Measurements from ENCODE around the gene THUMPD3.

THUMPD3 gene

GRCh38 chr3:9327578-9327977 is 35.3 kb upstream of the THUMPD3 start:
- H3K4me3 ChIP-seq (ENCODE audit: low read depth, low read length), result no peak overlapping the region
- DNase-seq (ENCODE audit: low read depth), result no peak
- TF ChIP-seq MAX (IDR thresholded peaks at IDR 0.05; ENCODE audit: low read depth, low read length) (no peak), POLR2A (IDR thresholded peaks at IDR 0.05; ENCODE audit: extremely low read depth, insufficient read length) (no peak), CTCF (IDR thresholded peaks at IDR 0.05; ENCODE audit: low read depth, low read length) (no peak), MYC (IDR thresholded peaks at IDR 0.05; ENCODE audit: low read depth, low read length) (no peak)

- H3K4me3 ChIP-seq (ENCODE audit: low read depth, low read length), result no peak overlapping the region
- DNase-seq (ENCODE audit: low read depth), result no peak
- no peak for TF ChIP-seq POLR2A (IDR thresholded peaks at IDR 0.05; ENCODE audit: extremely low read depth, insufficient read length)
- no peak for TF ChIP-seq MAX (IDR thresholded peaks at IDR 0.05; ENCODE audit: low read depth, low read length)
- TF ChIP-seq MYC (IDR thresholded peaks at IDR 0.05; ENCODE audit: low read depth, low read length), result no peak
- TF ChIP-seq CTCF (IDR thresholded peaks at IDR 0.05; ENCODE audit: low read depth, low read length), result no peak
Observed at GRCh38 chr3:9330166-9330703, 32.6 kb upstream of the THUMPD3 start.

- TF ChIP-seq POLR2A (IDR thresholded peaks at IDR 0.05; ENCODE audit: extremely low read depth, insufficient read length), result no peak
- TF ChIP-seq CTCF (IDR thresholded peaks at IDR 0.05; ENCODE audit: low read depth, low read length), result no peak
- TF ChIP-seq MAX (IDR thresholded peaks at IDR 0.05; ENCODE audit: low read depth, low read length), result no peak
- TF ChIP-seq MYC (IDR thresholded peaks at IDR 0.05; ENCODE audit: low read depth, low read length), result no peak
- H3K4me3 ChIP-seq (ENCODE audit: low read depth, low read length), result no peak overlapping the region
- no peak for DNase-seq (ENCODE audit: low read depth)
Observed at GRCh38 chr3:9331171-9331570, 31.7 kb upstream of the THUMPD3 start.

GRCh38 chr3:9332250-9333030 is 30.4 kb upstream of the THUMPD3 start:
- DNase-seq (ENCODE audit: low read depth), result no peak
- no peak for TF ChIP-seq POLR2A (IDR thresholded peaks at IDR 0.05; ENCODE audit: extremely low read depth, insufficient read length)
- TF ChIP-seq CTCF (IDR thresholded peaks at IDR 0.05; ENCODE audit: low read depth, low read length), result no peak
- TF ChIP-seq MYC (IDR thresholded peaks at IDR 0.05; ENCODE audit: low read depth, low read length), result no peak
- no peak for TF ChIP-seq MAX (IDR thresholded peaks at IDR 0.05; ENCODE audit: low read depth, low read length)
- H3K4me3 ChIP-seq (ENCODE audit: low read depth, low read length), result no peak overlapping the region

GRCh38 chr3:9339761-9340471 is 22.9 kb upstream of the THUMPD3 start:
- H3K4me3 ChIP-seq (ENCODE audit: low read depth, low read length), result no peak overlapping the region
- no peak for DNase-seq (ENCODE audit: low read depth)
- no peak for TF ChIP-seq MAX (IDR thresholded peaks at IDR 0.05; ENCODE audit: low read depth, low read length)
- no peak for TF ChIP-seq CTCF (IDR thresholded peaks at IDR 0.05; ENCODE audit: low read depth, low read length)
- no peak for TF ChIP-seq POLR2A (IDR thresholded peaks at IDR 0.05; ENCODE audit: extremely low read depth, insufficient read length)
- no peak for TF ChIP-seq MYC (IDR thresholded peaks at IDR 0.05; ENCODE audit: low read depth, low read length)
